NCI-H460 (cell line): ENCODE data around the gene EIF4ENIF1. TPM values are rescaled to one million over a fixed set of nuclear protein-coding genes. Genes with fewer than 3 reads are reported as not detected.
"Not testable (repeated sequence)": the region's sequence is repeated elsewhere in the genome, so short reads cannot be mapped to it uniquely, and the experiment has no call there.

Experiments
- DNase-seq: peaks from one replicate; pipeline ENCODE4 v3.0.0-alpha.2; 2016; ENCODE audit warnings: low read depth; ENCODE audit errors: extremely low read depth
- small RNA-seq, 2 experiments: library from RNA; depleted of rRNA; stranded (forward); fragments of <200 nt; gene quantifications; one replicate each; pipeline ENCODE3, GENCODE V24; 2014
- total RNA-seq: library from RNA; depleted of rRNA; stranded (reverse); fragments of >200 nt; shearing (Covaris generic); gene quantifications from 2 replicates; pipeline ENCODE4 v1.2.3, GENCODE V29; 2014; rRNA removed

Gene EIF4ENIF1
- total RNA-seq, 1 experiment from 2014 or later, result 7.8 TPM

GRCh38 chr22:31445642-31446041 lies 44.0 kb downstream of the EIF4ENIF1 start:
- DNase-seq, result no peak

- no peak for DNase-seq
Measured at GRCh38 chr22:31443516-31443915, 46.1 kb downstream of the EIF4ENIF1 start.

GRCh38 chr22:31442768-31443489 lies 46.7 kb downstream of the EIF4ENIF1 start:
- no peak for DNase-seq

- DNase-seq, result no peak
Measured at GRCh38 chr22:31441652-31442051, 48.0 kb downstream of the EIF4ENIF1 start.

GRCh38 chr22:31440681-31441080 lies 49.0 kb downstream of the EIF4ENIF1 start:
- no peak for DNase-seq

GRCh38 chr22:31439808-31440207 lies 49.8 kb downstream of the EIF4ENIF1 start:
- no peak for DNase-seq

- DNase-seq, result no peak
Measured at GRCh38 chr22:31436132-31436531, 53.5 kb downstream of the EIF4ENIF1 start.

- DNase-seq, result no peak
Measured at GRCh38 chr22:31431950-31432349, 57.7 kb downstream of the EIF4ENIF1 start.

GRCh38 chr22:31425331-31426050 lies 64.2 kb downstream of the EIF4ENIF1 start:
- DNase-seq, result no peak

GRCh38 chr22:31402350-31402749 lies 87.3 kb downstream of the EIF4ENIF1 start:
- DNase-seq, result not testable (repeated sequence)

GRCh38 chr22:31400023-31400397 lies 89.6 kb downstream of the EIF4ENIF1 start:
- DNase-seq, result no peak

GRCh38 chr22:31399211-31400022 lies 90.2 kb downstream of the EIF4ENIF1 start, which contains the start of gene DRG1:
DRG1 (plus strand) TSS chr22:31399604; CDS start chr22:31399684, 80 bp downstream.
- peak; percentile 90 for DNase-seq

GRCh38 chr22:31398231-31398630 lies 91.4 kb downstream of the EIF4ENIF1 start:
- DNase-seq, result no peak

- no peak for DNase-seq
Measured at GRCh38 chr22:31394326-31394725, 95.3 kb downstream of the EIF4ENIF1 start.

- DNase-seq, result no peak
Measured at GRCh38 chr22:31393893-31394292, 95.7 kb downstream of the EIF4ENIF1 start.

Small RNA genes lying within 50 kb of the gene (small RNA-seq; reads per million reads assigned to genes)
- gene AL096701.2 (0 reads per million in 2 experiments), gene RNU6-28P (0 to 0.02 reads per million in 2 experiments)

Other genes with a start within 250 kb of the EIF4ENIF1 start
- 0.07 and 0.35 TPM in 2 replicates for gene PIK3IP1, start 197.4 kb downstream of the EIF4ENIF1 start, total RNA-seq
- gene PATZ1, start 143.5 kb downstream of the EIF4ENIF1 start, total RNA-seq, result 14.2 and 14.7 TPM in 2 replicates
- 88.2 and 93.2 TPM in 2 replicates for gene DRG1, start 90.2 kb downstream of the EIF4ENIF1 start, total RNA-seq
- 10.5 and 11.8 TPM in 2 replicates for gene SFI1, start 6.7 kb upstream of the EIF4ENIF1 start, total RNA-seq
- gene PISD, start 172.4 kb upstream of the EIF4ENIF1 start, total RNA-seq, result 100 and 101 TPM in 2 replicates